MCF 10A (cell line): ENCODE results near the gene PDGFC. TPM values are rescaled to one million over a fixed set of nuclear protein-coding genes. Genes with fewer than 3 reads are reported as not detected.

Source experiments
- BruUV-seq: library from RNA; stranded (reverse); fragments of 400-500 nt; replicated peaks from 2 replicates; lab custom pipeline; 2021; lab: Mats Ljungman, UMichigan
- CTCF ChIA-PET: fragments of 300-600 bp; sonication (Branson Sonifier 250); formaldehyde crosslinking; extraction: SDS; loops from one replicate; lab custom pipeline; 2021; ENCODE audit warnings: antibody characterized with exemption, inconsistent platforms; lab: Yijun Ruan, JAX
- POLR2A ChIA-PET: fragments of 300-600, 350-650 bp; sonication (Branson Sonifier 250); formaldehyde crosslinking; extraction: SDS; loops from one replicate; lab custom pipeline; 2020; ENCODE audit warnings: antibody characterized with exemption, inconsistent platforms; lab: Yijun Ruan, JAX
- DNase-seq: peaks from one replicate; pipeline ENCODE4 v3.0.0-alpha.2; 2018; ENCODE audit not compliant: unreplicated experiment
- H3K27ac Mint-ChIP-seq: one replicate; pipeline ENCODE4 v1.8.0; 2022; ENCODE audit warnings: mild to moderate bottlenecking, low read depth, mixed read lengths; ENCODE audit not compliant: unreplicated experiment
- H3K27me3 Mint-ChIP-seq: one replicate; pipeline ENCODE4 v1.8.0; 2022; ENCODE audit warnings: mixed read lengths; ENCODE audit not compliant: insufficient read depth, unreplicated experiment
- H3K36me3 Mint-ChIP-seq: one replicate; pipeline ENCODE4 v1.8.0; 2022; ENCODE audit warnings: mild to moderate bottlenecking, moderate library complexity, mixed read lengths; ENCODE audit not compliant: insufficient read depth, unreplicated experiment
- H3K4me1 Mint-ChIP-seq: one replicate; pipeline ENCODE4 v1.8.0; 2022; ENCODE audit warnings: mixed read lengths; ENCODE audit not compliant: insufficient read depth, unreplicated experiment
- H3K4me3 Mint-ChIP-seq: one replicate; pipeline ENCODE4 v1.8.0; 2022; ENCODE audit warnings: mild to moderate bottlenecking, moderate library complexity, mixed read lengths; ENCODE audit not compliant: unreplicated experiment
- H3K9me3 Mint-ChIP-seq: one replicate; pipeline ENCODE4 v1.8.0; 2022; ENCODE audit warnings: mixed read lengths; ENCODE audit not compliant: unreplicated experiment
- intact Hi-C: fragments of 100-400 bp; cut with micrococcal nuclease; formaldehyde crosslinking; loops from 2 replicates; pipeline ENCODE4 v1.14.1; 2022
- total RNA-seq: library from RNA; stranded (reverse); gene quantifications from 2 replicates; pipeline ENCODE4 v1.2.3, GENCODE V29; 2022
- TF ChIP-seq, protein P1 (sequence below): fragments of 200-600 bp; IDR thresholded peaks from one replicate; pipeline ENCODE4 v1.8.0; 2022; ENCODE audit warnings: antibody characterized with exemption, mild to moderate bottlenecking; ENCODE audit not compliant: unreplicated experiment

PDGFC gene
- total RNA-seq, 1 experiment from 2014 or later, result 74.8 TPM

GRCh38 chr4:156782491-156782890, 189.1 kb downstream of the PDGFC start:
- BruUV-seq, result TSS peak; percentile 18

GRCh38 chr4:156781852-156782251, 189.7 kb downstream of the PDGFC start:
- Mint-ChIP-seq H3K9me3 (peaks cover 5% of the 10 kb centered on the region), H3K4me3 (peak overlapping the region; percentile 26), H3K36me3 (peaks cover 7% of the 10 kb centered on the region), H3K27ac (peak overlapping the region; percentile 52), H3K4me1 (peaks cover 48% of the 10 kb centered on the region), H3K27me3 (no peaks in the 10 kb centered on the region)
- peak; percentile 38 for DNase-seq
- TF ChIP-seq, protein P1, sequence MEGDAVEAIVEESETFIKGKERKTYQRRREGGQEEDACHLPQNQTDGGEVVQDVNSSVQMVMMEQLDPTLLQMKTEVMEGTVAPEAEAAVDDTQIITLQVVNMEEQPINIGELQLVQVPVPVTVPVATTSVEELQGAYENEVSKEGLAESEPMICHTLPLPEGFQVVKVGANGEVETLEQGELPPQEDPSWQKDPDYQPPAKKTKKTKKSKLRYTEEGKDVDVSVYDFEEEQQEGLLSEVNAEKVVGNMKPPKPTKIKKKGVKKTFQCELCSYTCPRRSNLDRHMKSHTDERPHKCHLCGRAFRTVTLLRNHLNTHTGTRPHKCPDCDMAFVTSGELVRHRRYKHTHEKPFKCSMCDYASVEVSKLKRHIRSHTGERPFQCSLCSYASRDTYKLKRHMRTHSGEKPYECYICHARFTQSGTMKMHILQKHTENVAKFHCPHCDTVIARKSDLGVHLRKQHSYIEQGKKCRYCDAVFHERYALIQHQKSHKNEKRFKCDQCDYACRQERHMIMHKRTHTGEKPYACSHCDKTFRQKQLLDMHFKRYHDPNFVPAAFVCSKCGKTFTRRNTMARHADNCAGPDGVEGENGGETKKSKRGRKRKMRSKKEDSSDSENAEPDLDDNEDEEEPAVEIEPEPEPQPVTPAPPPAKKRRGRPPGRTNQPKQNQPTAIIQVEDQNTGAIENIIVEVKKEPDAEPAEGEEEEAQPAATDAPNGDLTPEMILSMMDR, result no peak
- CTCF ChIA-PET, result interaction anchor here (1.0 kb wide), 1 partner anchor 8 kb away, joined by 3 read pairs; no protein-coding TSS in a partner anchor
- intact Hi-C loops, result no loop called here
- POLR2A ChIA-PET, result interaction anchor here (0.6 to 5.6 kb wide), 12 partner anchors 9 to 194 kb away, joined by 3 to 60 read pairs (median 4); no protein-coding TSS in a partner anchor
- BruUV-seq, result no TSS peak

More at GRCh38 chr4:156782491-156782890, 189.1 kb downstream of the PDGFC start:
- H3K27ac Mint-ChIP-seq, result peak overlapping the region; percentile 52
- intact Hi-C loops, result no loop called here
- no peaks in the 10 kb centered on the region for H3K27me3 Mint-ChIP-seq
- peak overlapping the region; percentile 26 for H3K4me3 Mint-ChIP-seq
- CTCF ChIA-PET, result interaction anchor here (1.0 kb wide), 1 partner anchor 8 kb away, joined by 3 read pairs; no protein-coding TSS in a partner anchor
- peaks cover 7% of the 10 kb centered on the region for H3K36me3 Mint-ChIP-seq
- H3K4me1 Mint-ChIP-seq, result peaks cover 48% of the 10 kb centered on the region
- POLR2A ChIA-PET, result interaction anchor here (1.0 to 5.6 kb wide), 6 partner anchors 8 to 185 kb away, joined by 3 to 60 read pairs (median 11); no protein-coding TSS in a partner anchor
- no peak for DNase-seq
- TF ChIP-seq, protein P1, result no peak
- H3K9me3 Mint-ChIP-seq, result peaks cover 5% of the 10 kb centered on the region

GRCh38 chr4:156779774-156780173, 191.8 kb downstream of the PDGFC start:
- POLR2A ChIA-PET, result interaction anchor here (1.1 to 5.6 kb wide), 3 partner anchors 8 to 20 kb away, joined by 3 to 60 read pairs (median 5); no protein-coding TSS in a partner anchor
- H3K9me3 Mint-ChIP-seq, result peaks cover 5% of the 10 kb centered on the region
- peaks cover 48% of the 10 kb centered on the region for H3K4me1 Mint-ChIP-seq
- no peaks in the 10 kb centered on the region for H3K27me3 Mint-ChIP-seq
- intact Hi-C loops, result loop anchor here (2.0 to 10.0 kb wide), 3 partner anchors 19 to 345 kb away; no protein-coding TSS in a partner anchor
- peaks cover 7% of the 10 kb centered on the region for H3K36me3 Mint-ChIP-seq
- BruUV-seq, result no TSS peak
- peak overlapping the region; percentile 20 for H3K4me3 Mint-ChIP-seq
- CTCF ChIA-PET, result interaction anchor here (1.1 kb wide), 1 partner anchor 188 kb away, joined by 3 read pairs; no protein-coding TSS in a partner anchor
- peak overlapping the region; percentile 52 for H3K27ac Mint-ChIP-seq
- TF ChIP-seq, protein P1, result no peak
- peak; percentile 59 for DNase-seq

DNA sequence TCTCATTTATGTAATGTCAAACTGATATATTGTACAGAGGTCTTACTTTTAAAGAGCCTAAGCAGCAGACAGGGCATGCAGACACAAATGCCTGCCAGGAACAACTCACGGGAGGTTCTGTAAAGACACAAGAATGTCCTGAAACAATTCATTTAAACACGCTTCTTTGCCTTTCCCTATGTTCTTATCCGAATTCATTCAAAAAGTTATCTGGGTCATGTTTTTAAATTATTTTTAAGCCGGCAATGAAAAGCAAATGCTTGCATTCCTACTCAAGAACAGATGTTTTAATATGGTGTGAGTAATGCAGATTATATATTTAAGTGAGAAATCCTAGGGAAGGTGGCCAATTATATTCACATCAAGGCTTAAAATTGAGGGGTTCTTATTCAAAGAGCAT, 192.6 kb downstream of the PDGFC start:
- Mint-ChIP-seq H3K36me3 (peaks cover 7% of the 10 kb centered on the region), H3K9me3 (peaks cover 5% of the 10 kb centered on the region), H3K27ac (peak overlapping the region; percentile 52), H3K4me1 (peaks cover 47% of the 10 kb centered on the region), H3K27me3 (no peaks in the 10 kb centered on the region), H3K4me3 (no peak overlapping the region)
- intact Hi-C loops, result loop anchor here (2.0 to 10.0 kb wide), 3 partner anchors 20 to 346 kb away; no protein-coding TSS in a partner anchor
- no TSS peak for BruUV-seq
- DNase-seq, result no peak
- TF ChIP-seq, protein P1, result no peak
- ChIA-PET CTCF (interaction anchor here (0.6 to 1.2 kb wide), 2 partner anchors 15 to 189 kb away, joined by 3 to 5 read pairs; no protein-coding TSS in a partner anchor), POLR2A (interaction anchor here (0.6 to 1.2 kb wide), 10 partner anchors 9 to 241 kb away, joined by 3 to 8 read pairs (median 4); no protein-coding TSS in a partner anchor)
